Smooth muscle cell (in vitro differentiated cells): Measurements from ENCODE around the gene TMEM178B. TPM values are rescaled to one million over a fixed set of nuclear protein-coding genes. Genes with fewer than 3 reads are reported as not detected.
"Not testable (repeated sequence)": the region's sequence is repeated elsewhere in the genome, so short reads cannot be mapped to it uniquely, and the experiment has no call there.

Experiments
- DNase-seq: peaks from one replicate; lab custom pipeline; 2025; ENCODE audit not compliant: unreplicated experiment; lab: John Stamatoyannopoulos, UW
- H2AFZ ChIP-seq: fragments of 200-600 bp; sonication (generic); 2 replicates; pipeline ENCODE4 v1.6.0; 2016; ENCODE audit warnings: antibody characterized with exemption, low read depth, mild to moderate bottlenecking
- H3F3A ChIP-seq: fragments of 200-600 bp; sonication (generic); 2 replicates; pipeline ENCODE4 v1.6.0; 2017; ENCODE audit warnings: antibody characterized with exemption, low read depth
- H3K27ac ChIP-seq: fragments of 200-600 bp; sonication (generic); 2 replicates; pipeline ENCODE4 v1.5.1; 2016; ENCODE audit warnings: low read depth, mild to moderate bottlenecking
- H3K27me3 ChIP-seq: fragments of 200-600 bp; sonication (generic); 2 replicates; pipeline ENCODE4 v1.6.1; 2016; ENCODE audit warnings: low read depth, mild to moderate bottlenecking
- H3K36me3 ChIP-seq: fragments of 200-600 bp; sonication (generic); 2 replicates; pipeline ENCODE4 v1.5.1; 2016; ENCODE audit warnings: low read depth
- H3K4me1 ChIP-seq: fragments of 200-600 bp; sonication (generic); 2 replicates; pipeline ENCODE4 v1.5.1; 2016; ENCODE audit warnings: low read depth
- H3K4me2 ChIP-seq: fragments of 200-600 bp; sonication (generic); 2 replicates; pipeline ENCODE4 v1.6.0; 2016; ENCODE audit warnings: mild to moderate bottlenecking
- H3K4me3 ChIP-seq: fragments of 200-600 bp; sonication (generic); 2 replicates; pipeline ENCODE4 v1.5.1; 2016; ENCODE audit warnings: mild to moderate bottlenecking
- H3K79me2 ChIP-seq: fragments of 200-600 bp; sonication (generic); 2 replicates; pipeline ENCODE4 v1.6.0; 2016; ENCODE audit warnings: low read depth, mild to moderate bottlenecking
- H3K9ac ChIP-seq: fragments of 200-600 bp; sonication (generic); 2 replicates; pipeline ENCODE4 v1.6.0; 2016; ENCODE audit warnings: low read depth
- H3K9me3 ChIP-seq: fragments of 200-600 bp; sonication (generic); replicated peaks from 2 replicates; pipeline ENCODE4 v1.5.1; 2016; ENCODE audit warnings: low read depth
- H4K20me1 ChIP-seq: fragments of 200-600 bp; sonication (generic); 2 replicates; pipeline ENCODE4 v1.6.0; 2016; ENCODE audit warnings: low read depth
- CTCF ChIP-seq: fragments of 200-600 bp; sonication (generic); IDR thresholded peaks from 2 replicates; pipeline ENCODE4 v1.5.1; 2017; ENCODE audit warnings: borderline replicate concordance, mild to moderate bottlenecking, antibody characterized with exemption; ENCODE audit not compliant: insufficient read depth, poor library complexity, severe bottlenecking
- WGBS: methylation state at CpG from one replicate; pipeline ENCODE4 v1.1.7; 2016; ENCODE audit warnings: low lambda C conversion rate; 5-methylcytosine and 5-hydroxymethylcytosine counted together
- polyA plus RNA-seq: library from polyadenylated mRNA; unstranded; fragments of >200 nt; fragmentation: Nextera tagmentation; extraction: Ambion mirVana; gene quantifications from 2 replicates; pipeline ENCODE4 v1.2.1, GENCODE V29; 2016
- total RNA-seq: library from RNA; depleted of rRNA; stranded (reverse); fragments of >200 nt; gene quantifications from 2 replicates; pipeline ENCODE4 v1.2.3, GENCODE V29; 2014

Gene TMEM178B
- total and polyA plus RNA-seq, 2 experiments from 2014 or later = 0.72 TPM; not detected in 1

DNA sequence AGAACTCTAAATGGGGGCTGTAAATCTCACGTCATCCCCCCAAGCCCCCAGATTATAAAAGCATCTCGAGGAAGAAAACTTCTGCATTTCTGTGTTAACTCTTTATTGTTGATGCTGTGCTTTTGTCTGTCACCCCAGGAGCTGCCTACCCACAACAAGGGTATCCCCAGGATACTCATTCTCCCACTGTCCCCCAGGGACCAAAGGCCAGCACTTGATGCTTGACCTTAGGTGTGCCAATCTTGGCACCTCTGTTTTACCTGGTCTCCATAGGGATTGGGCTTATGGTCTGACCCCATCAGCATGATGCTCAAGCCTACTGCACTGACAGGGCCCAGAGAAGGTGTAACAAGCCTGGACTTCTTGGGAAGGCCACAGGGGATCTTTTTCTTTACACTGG, 251.4 kb downstream of the TMEM178B start:
- Histone ChIP-seq H3K4me2 (no peak overlapping the region), H3K27me3 (no peaks in the 10 kb centered on the region), H3K4me3 (no peak overlapping the region), H3K36me3 (no peaks in the 10 kb centered on the region), H3F3A (no peaks in the 10 kb centered on the region), H3K4me1 (peaks cover 7% of the 10 kb centered on the region), H3K9me3 (no peaks in the 10 kb centered on the region), H3K79me2 (no peaks in the 10 kb centered on the region), H2AFZ (no peak overlapping the region), H3K27ac (no peak overlapping the region), H4K20me1 (no peaks in the 10 kb centered on the region), H3K9ac (no peak overlapping the region)
- DNase-seq = no peak
- 80% methylated on average over 2 of the region's 2 CpGs for WGBS
- no peak for TF ChIP-seq CTCF

DNA sequence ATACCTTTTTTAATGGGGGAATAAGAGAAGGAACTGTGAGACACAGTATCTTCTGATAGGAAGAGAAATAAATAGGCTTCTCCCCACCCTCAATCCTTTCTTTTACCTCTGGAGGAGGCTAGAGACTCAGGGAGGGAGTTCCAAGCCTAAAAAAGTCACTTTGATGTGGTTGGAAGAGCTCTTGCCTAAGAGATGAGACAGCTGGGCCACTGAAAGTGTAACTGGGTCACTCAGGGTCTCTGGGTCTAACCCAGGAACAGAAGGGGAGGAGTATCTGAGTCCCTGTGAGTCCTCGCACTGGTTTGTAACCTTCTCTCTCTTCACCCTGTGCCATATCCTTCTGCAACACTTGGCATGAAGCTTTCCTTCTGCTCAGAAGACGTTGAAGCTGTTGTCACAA, 254.4 kb downstream of the TMEM178B start:
- H3K79me2 ChIP-seq = no peaks in the 10 kb centered on the region
- no peaks in the 10 kb centered on the region for H3K9me3 ChIP-seq
- 81% methylated on average over 2 of the region's 2 CpGs for WGBS
- H3F3A ChIP-seq = no peaks in the 10 kb centered on the region
- H3K27me3 ChIP-seq = no peaks in the 10 kb centered on the region
- TF ChIP-seq CTCF = no peak
- DNase-seq = no peak
- peaks cover 7% of the 10 kb centered on the region for H3K4me1 ChIP-seq
- no peak overlapping the region for H3K27ac ChIP-seq
- no peak overlapping the region for H3K4me3 ChIP-seq
- H3K4me2 ChIP-seq = no peak overlapping the region
- H3K36me3 ChIP-seq = no peaks in the 10 kb centered on the region
- no peak overlapping the region for H3K9ac ChIP-seq
- no peaks in the 10 kb centered on the region for H4K20me1 ChIP-seq
- no peak overlapping the region for H2AFZ ChIP-seq

DNA sequence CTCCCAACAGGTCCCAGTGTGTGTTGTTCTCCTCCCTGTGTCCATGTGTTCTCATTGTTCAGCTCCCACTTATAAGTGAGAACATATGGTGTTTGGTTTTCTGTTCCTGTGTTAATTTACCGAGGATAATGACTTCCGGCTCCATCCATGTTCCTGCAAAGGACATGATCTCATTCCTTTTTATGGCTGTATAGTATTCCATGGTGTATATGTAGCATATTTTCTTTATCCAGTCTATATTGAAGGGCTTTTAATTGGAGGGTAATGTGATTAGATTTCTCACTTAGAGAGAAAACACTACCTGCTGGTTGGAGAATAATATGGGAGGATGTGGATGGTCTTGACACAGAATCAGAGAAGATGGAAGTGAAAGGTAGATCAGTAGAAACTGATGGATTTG, 256.4 kb downstream of the TMEM178B start:
- H3K9me3 ChIP-seq, H3K27ac ChIP-seq, H2AFZ ChIP-seq, H3K9ac ChIP-seq, H3K4me1 ChIP-seq, H3K4me3 ChIP-seq, H3K4me2 ChIP-seq, H3K27me3 ChIP-seq, H3K36me3 ChIP-seq, H4K20me1 ChIP-seq, DNase-seq, H3K79me2 ChIP-seq, H3F3A ChIP-seq: not testable (repeated sequence)
- WGBS = 92% methylated on average over 2 of the region's 2 CpGs

GRCh38 chr7:141333459-141333858, 259.6 kb downstream of the TMEM178B start:
- no peak for TF ChIP-seq CTCF
- no peaks in the 10 kb centered on the region for H3K79me2 ChIP-seq
- H3K9ac ChIP-seq = no peak overlapping the region
- H3K36me3 ChIP-seq = no peaks in the 10 kb centered on the region
- no peak overlapping the region for H3K4me3 ChIP-seq
- H2AFZ ChIP-seq = no peak overlapping the region
- no peaks in the 10 kb centered on the region for H4K20me1 ChIP-seq
- no peaks in the 10 kb centered on the region for H3K9me3 ChIP-seq
- WGBS = 76% methylated on average over 4 of the region's 4 CpGs
- DNase-seq = no peak
- H3K4me1 ChIP-seq = no peaks in the 10 kb centered on the region
- no peaks in the 10 kb centered on the region for H3F3A ChIP-seq
- H3K27ac ChIP-seq = no peak overlapping the region
- H3K27me3 ChIP-seq = no peaks in the 10 kb centered on the region
- H3K4me2 ChIP-seq = no peak overlapping the region
